Measurements from ENCODE around the gene AFF2.

AFF2 gene

DNA sequence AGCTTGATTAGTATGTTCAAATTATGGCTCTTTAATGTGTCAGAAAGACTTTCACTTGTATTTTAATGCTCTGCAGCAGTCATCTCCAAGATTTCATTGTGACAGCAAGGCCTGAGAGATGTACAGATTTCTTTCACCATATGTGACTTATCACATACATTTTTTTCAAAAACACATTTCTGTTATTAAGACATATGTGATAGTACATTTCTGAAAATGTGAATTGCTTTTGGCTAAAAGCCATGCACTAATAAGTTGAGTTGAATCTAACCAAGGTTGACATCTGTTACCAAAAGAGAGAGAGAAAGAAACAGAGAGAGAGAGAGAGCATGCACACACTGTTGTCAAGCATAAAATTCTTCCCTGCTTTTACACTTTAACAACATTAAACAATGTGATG lies 409.3 kb downstream of the AFF2 start:
- no peak for TF ChIP-seq GATA1 (IDR thresholded peaks at IDR 0.05; ENCODE audit: low read depth, low read length)
- no peak for TF ChIP-seq POLR2A (IDR thresholded peaks at IDR 0.05; ENCODE audit: low read length)
- DNase-seq: no peak

- no peak for DNase-seq
- TF ChIP-seq POLR2A (IDR thresholded peaks at IDR 0.05; ENCODE audit: low read length) (no peak), GATA1 (IDR thresholded peaks at IDR 0.05; ENCODE audit: low read depth, low read length) (no peak)
Measured at GRCh38 chrX:148913971-148914370, 413.6 kb downstream of the AFF2 start.

- TF ChIP-seq POLR2A (IDR thresholded peaks at IDR 0.05; ENCODE audit: low read length) (no peak), GATA1 (IDR thresholded peaks at IDR 0.05; ENCODE audit: low read depth, low read length) (no peak)
- DNase-seq: no peak
Measured at GRCh38 chrX:148914783-148915182, 414.4 kb downstream of the AFF2 start.

DNA sequence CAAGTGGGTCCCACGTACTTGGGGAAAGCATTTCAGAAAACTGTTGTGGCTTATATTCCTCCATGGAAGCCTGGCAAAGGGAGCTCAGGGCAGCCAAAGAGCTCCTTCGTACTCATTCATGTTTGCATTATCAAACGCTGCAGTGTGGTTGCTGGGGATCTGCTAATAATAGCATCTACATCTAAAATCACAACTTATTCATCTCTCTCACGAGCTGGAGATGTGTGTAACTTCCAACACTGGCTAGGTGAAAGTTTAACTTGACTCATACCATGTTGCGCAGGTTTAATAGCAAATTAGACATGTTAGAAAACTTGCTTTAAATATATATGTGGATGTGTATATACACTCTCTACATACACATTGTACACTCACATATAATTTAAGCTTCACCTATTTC lies 415.1 kb downstream of the AFF2 start:
- TF ChIP-seq POLR2A (IDR thresholded peaks at IDR 0.05; ENCODE audit: low read length) (no peak), GATA1 (IDR thresholded peaks at IDR 0.05; ENCODE audit: low read depth, low read length) (no peak)
- DNase-seq: no peak

- TF ChIP-seq POLR2A (IDR thresholded peaks at IDR 0.05; ENCODE audit: low read length) (no peak), GATA1 (IDR thresholded peaks at IDR 0.05; ENCODE audit: low read depth, low read length) (no peak)
- DNase-seq: no peak
Measured at GRCh38 chrX:148917441-148917840, 417.0 kb downstream of the AFF2 start.

GRCh38 chrX:148923631-148924030 lies 423.2 kb downstream of the AFF2 start:
- no peak for DNase-seq

GRCh38 chrX:148926371-148926770 lies 426.0 kb downstream of the AFF2 start:
- DNase-seq: no peak
- TF ChIP-seq POLR2A (IDR thresholded peaks at IDR 0.05; ENCODE audit: low read length): no peak
- TF ChIP-seq GATA1 (IDR thresholded peaks at IDR 0.05; ENCODE audit: low read depth, low read length): no peak

More at GRCh38 chrX:148923631-148924030, 423.2 kb downstream of the AFF2 start:
- no peak for TF ChIP-seq GATA1 (IDR thresholded peaks at IDR 0.05; ENCODE audit: low read depth, low read length)
- no peak for TF ChIP-seq POLR2A (IDR thresholded peaks at IDR 0.05; ENCODE audit: low read length)

GRCh38 chrX:148928811-148929210 lies 428.4 kb downstream of the AFF2 start:
- DNase-seq: no peak

DNA sequence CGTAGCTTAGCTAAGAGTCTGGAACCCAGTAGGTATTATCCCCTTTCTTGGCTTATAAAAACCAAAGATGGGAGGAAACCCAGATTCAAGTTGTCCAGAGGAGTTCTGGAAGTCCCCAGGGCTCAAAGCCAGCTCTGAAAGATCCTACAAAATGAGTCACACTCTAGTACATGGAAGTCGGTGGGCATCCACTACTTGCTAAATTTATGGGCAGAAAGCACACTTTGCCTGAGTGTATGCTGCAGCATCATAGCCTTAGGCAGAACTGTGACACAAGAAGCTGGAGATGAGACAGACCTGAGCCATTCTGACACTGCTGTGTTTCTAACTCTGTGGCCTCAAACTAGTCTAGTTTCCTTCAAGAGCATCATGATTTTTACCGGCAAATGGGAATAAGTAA lies 429.3 kb downstream of the AFF2 start:
- no peak for DNase-seq
- TF ChIP-seq GATA1 (IDR thresholded peaks at IDR 0.05; ENCODE audit: low read depth, low read length): no peak

More at GRCh38 chrX:148928811-148929210, 428.4 kb downstream of the AFF2 start:
- TF ChIP-seq POLR2A (IDR thresholded peaks at IDR 0.05; ENCODE audit: low read length): no peak
- TF ChIP-seq GATA1 (IDR thresholded peaks at IDR 0.05; ENCODE audit: low read depth, low read length): no peak

DNA sequence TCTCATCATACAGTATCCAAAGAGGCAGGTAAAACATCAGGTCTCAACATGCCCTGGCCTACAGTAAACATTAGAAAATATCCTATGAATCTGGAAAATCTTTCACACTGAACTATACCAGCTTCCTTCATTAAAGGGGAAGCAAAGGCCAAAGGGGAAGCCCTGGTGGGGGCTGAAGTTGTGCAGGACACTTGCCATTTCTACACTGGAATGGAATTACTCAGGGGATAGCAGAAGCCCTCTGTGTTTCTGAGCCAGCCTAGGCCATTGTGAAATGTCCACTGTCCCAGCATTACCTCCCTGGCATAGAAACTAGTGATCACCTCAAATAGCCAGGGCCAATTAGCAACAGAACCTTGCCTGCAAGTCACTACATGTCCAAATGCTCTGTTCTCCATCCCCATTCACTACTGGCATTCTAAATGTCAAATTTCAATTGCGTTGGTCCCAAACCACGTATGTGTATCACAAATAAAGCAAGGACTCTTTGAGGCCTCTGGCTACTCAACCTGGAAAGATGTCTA lies 429.9 kb downstream of the AFF2 start:
- DNase-seq: no peak
- TF ChIP-seq POLR2A (IDR thresholded peaks at IDR 0.05; ENCODE audit: low read length) (no peak), GATA1 (IDR thresholded peaks at IDR 0.05; ENCODE audit: low read depth, low read length) (no peak)

GRCh38 chrX:148933881-148934280 lies 433.5 kb downstream of the AFF2 start:
- no peak for DNase-seq
- TF ChIP-seq GATA1 (IDR thresholded peaks at IDR 0.05; ENCODE audit: low read depth, low read length): no peak
- no peak for TF ChIP-seq POLR2A (IDR thresholded peaks at IDR 0.05; ENCODE audit: low read length)

DNA sequence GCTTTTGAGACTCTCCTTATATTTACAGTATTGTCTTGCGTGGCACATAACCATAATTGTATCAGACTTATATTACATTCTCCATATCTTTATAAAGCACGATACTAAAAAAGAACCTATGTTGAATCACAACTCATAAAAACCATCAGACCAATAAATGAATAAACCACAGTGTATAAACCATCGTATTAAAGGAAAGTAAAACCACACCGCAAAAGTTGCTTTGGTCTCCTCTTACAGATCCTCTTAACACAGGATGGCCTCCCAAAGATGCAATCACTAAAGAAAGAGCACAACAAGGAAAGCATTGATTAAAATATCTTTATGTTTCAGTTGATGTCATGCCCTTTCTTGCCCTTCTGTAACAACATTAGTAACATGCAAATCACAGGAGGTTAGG lies 437.9 kb downstream of the AFF2 start:
- DNase-seq: no peak

GRCh38 chrX:148940411-148940996 lies 440.1 kb downstream of the AFF2 start:
- no peak for TF ChIP-seq POLR2A (IDR thresholded peaks at IDR 0.05; ENCODE audit: low read length)
- TF ChIP-seq GATA1 (IDR thresholded peaks at IDR 0.05; ENCODE audit: low read depth, low read length): no peak
- peak in 1 of 2 experiments; percentile 0 for DNase-seq

More for the DNA sequence above, 437.9 kb downstream of the AFF2 start:
- no peak for TF ChIP-seq POLR2A (IDR thresholded peaks at IDR 0.05; ENCODE audit: low read length)
- no peak for TF ChIP-seq GATA1 (IDR thresholded peaks at IDR 0.05; ENCODE audit: low read depth, low read length)

DNA sequence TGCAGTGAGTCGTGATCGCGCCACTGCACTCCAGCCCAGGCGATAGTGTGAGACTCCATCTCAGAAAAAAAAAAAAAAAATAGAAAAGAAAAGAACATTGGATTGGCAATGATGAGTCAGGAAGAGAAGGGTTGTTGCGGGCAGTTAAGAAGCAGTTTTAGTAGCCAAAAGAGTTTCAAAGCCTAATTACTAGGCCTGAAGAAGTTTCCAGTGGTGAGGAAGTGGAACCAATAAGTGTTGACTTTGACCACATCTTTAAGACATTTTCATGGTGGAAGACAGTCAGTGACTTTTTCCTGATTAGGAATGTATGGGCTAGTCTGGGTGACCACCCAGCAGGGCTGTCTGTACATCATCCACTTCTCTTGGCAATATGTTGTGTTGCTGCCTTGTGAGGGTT lies 442.3 kb downstream of the AFF2 start:
- no peak for TF ChIP-seq POLR2A (IDR thresholded peaks at IDR 0.05; ENCODE audit: low read length)
- no peak for TF ChIP-seq GATA1 (IDR thresholded peaks at IDR 0.05; ENCODE audit: low read depth, low read length)
- no peak for DNase-seq

DNA sequence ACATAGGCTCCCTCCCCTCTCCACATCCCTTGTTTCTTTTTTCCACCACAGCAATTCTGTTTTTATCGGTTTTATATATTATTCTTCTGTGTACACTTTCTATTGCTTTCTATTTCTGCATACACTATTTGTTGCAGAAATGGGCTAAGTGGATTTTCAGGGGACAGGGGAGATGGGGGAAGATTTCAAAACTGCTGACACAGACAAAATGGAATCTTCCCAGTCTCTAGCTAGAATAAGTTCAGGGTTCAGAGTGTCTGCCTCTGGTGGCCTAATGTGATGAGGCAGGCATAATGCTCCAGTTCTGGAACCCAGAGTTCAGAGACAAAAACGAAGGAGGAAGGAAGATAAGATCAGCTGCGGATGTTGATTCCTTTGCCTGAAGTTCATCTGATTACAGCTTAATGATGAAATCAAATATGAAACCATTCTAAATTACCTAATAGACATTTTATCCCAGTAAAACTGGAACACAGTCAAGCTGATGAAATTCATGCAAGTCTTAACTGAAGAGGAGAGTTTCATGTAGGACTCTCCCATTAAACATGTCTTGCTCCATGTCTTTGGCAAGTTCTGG lies 447.1 kb downstream of the AFF2 start:
- no peak for DNase-seq
- TF ChIP-seq GATA1 (IDR thresholded peaks at IDR 0.05; ENCODE audit: low read depth, low read length) (no peak), POLR2A (IDR thresholded peaks at IDR 0.05; ENCODE audit: low read length) (no peak)

Data from erythroblast (primary cell).